Superior temporal gyrus (tissue), 1 donor: ENCODE results near the gene SLC6A7.
"Not testable (repeated sequence)": the region's sequence is repeated elsewhere in the genome, so short reads cannot be mapped to it uniquely, and the experiment has no call there.

Source experiments
- DNase-seq: peaks from one replicate; pipeline ENCODE4 v3.0.0-alpha.2; 2016; ENCODE audit errors: extremely low spot score

Gene SLC6A7

DNA sequence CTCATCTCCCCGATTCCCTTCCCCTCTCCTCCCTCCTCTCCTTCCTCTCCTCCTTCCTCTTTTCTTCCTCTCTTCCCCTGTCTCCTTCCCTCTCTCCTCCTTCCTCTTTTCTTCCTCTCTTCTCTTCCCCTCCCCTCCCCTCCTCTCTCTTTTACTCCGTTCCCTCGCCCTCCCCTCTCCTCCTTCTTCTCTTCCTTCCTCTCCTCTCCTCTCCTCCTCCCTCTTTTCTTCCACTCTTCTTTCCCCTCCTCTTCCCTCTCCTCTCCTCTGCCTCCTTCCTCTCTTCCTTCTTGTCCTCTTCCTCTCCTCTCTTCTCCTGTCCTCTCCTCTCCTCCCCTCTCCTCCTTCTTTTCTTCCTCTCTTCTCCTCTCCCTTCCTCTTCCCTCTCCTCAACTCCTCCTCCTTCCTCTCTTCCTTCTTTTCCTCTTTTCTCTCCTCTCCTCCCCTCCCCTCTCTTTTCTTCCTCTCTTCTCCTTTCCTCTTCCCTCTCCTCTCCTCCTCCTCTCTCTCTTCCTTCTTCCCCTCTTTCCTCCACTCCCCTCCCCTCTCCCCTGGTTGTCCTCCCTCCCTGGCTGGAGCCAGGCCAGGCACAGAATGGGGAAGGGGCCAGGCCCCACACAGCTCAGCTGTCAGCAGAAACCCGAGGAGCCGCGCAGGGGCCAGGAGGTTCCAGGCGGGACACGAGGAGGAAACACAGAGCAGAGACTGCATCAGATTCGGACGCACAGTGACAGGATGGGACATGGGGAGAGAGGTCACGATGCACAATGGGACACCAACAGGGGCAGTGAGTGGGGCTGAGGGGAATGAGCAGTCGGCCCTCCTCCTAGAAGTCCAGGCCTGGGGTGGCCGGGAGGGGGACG, 51.7 kb downstream of the SLC6A7 start:
- DNase-seq, result no peak

DNA sequence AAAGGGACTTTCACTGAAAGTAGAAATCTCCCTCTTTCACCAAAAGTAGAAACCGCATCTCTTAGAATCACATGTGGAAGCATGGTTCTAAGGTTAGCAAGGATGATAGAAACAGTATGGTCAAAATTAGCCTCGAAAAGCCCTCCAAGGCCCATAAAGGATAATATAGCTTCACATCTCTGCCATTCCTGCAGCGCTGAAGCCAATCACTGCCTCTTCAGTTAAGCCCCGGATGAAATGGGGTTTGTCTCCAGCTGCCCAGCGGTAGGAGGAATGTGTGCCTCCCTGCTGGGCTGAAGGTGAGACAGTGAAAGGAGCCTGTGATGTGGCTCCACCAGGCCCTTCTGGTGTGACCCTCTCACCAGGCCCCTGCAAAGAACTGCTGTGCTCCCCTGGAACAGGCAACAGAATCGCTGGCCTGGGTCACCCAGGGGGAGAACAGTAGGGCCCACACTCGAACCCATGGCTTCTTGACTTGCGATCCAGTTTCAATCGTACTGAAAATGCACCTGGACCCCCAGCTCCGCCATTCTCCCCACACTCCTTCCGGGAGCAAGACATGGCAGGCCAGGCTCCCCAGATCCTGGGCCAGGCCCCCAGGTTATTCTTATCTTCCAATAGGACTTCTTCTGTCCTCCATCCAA, 52.5 kb downstream of the SLC6A7 start:
- DNase-seq, result no peak

DNA sequence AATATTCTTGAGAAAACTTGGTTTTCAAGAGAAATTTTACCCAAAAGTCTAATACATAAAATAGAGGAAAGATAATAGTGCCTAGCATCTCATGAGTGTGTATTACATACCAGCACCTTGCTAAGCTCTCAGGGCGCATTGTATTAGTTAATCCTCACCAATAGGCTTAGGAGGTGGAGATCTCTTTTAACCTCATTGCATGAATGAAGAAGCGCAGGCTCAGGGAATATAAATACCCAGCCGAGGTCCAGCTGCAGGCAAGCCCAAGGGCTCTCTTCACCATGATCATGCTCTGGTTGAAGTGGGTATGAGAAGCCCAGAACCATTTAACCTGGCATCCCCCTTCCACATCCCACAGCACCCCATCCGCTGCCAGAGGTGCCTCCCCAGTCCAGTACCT, 53.7 kb downstream of the SLC6A7 start:
- DNase-seq, result no peak

DNA sequence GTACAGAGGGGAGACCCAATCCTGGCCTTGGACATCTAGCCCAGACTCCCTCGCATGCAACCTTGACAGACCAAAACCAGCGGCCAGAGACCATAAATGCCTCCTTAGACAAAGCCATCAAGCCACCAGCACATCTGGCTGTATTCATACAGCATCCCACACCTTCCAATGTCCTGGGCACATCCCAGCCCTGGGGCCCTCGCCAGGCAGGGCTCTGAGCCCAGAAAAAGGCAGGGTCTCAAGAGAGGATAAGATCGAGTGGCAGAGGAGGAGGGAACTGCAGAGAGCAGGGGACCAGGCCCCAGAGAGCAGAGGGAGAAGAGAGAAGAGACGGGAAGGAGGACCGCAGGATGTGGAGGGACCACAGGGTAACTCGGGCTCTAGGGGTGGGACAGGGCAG, 54.3 kb downstream of the SLC6A7 start:
- DNase-seq, result no peak

DNA sequence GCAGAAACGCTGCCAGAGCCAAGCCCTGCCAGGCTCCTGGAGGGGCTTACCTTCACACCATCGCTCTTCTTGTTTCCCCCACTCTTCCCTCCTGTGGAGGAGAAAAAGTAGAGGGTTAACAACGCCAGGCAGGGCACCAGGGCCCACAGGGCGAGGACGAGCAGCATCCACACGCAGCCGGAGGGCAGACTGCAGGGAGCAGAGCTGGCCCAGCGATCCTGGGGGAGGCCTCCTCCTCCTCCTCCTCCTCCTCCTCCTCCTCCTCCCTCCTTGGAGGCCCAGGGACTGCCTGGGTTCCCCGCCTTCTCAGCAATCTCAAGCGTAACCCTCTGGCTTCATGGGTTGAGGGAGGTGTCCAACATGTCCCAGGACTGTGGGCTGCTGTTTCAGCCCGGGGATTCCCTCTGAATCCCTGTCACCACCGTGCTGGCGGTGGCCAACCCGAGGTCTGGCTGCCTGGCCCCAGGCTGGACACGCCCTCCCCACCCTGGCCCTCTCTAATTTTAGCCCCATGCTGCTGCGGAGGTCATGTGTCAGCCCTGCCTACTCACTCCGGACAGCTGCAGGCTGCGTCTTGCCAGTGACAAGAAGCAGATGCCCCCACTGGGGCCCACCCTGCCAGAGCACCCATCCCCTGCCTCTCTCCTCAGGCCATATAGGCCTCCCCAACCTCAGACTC, 55.4 kb downstream of the SLC6A7 start:
- DNase-seq, result no peak

DNA sequence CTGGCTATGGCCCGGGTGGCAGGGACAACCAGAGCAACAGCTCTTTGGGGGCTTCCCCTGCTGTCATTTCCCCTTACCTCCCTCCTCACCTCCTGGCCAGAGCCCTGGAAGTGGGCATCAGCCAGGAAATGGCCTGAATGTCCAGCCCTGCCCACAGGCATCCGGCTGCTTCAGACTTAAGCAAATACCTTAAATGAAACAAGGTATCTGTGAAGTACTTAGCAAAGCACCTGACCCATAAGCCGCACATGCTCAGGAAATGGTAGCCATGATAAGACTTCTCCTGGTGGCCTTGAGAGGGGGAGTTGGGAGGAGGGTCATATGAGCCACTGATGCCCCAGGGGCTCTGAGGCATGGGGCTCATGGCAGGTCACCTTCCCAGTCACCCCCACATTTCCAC, 55.9 kb downstream of the SLC6A7 start:
- DNase-seq, result no peak

DNA sequence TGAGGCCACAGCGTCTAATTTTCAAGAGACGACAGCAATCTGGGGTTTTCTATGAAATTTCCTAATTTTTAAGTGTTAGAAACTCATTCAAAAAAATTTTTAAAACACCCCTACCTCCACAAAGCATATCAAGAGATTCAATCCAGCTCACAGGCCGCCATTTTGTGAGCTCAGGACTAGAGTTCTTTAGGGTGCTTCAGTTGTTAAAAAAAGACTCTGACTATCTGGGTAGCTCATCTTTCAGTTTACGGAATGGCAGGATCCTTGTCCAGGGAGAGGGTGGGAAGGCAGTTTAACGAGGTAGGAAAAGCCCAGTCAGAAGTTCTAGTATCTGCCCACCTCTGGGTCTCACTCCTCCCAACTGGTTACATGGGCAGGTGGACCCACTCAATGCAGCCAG, 56.6 kb downstream of the SLC6A7 start:
- no peak for DNase-seq

DNA sequence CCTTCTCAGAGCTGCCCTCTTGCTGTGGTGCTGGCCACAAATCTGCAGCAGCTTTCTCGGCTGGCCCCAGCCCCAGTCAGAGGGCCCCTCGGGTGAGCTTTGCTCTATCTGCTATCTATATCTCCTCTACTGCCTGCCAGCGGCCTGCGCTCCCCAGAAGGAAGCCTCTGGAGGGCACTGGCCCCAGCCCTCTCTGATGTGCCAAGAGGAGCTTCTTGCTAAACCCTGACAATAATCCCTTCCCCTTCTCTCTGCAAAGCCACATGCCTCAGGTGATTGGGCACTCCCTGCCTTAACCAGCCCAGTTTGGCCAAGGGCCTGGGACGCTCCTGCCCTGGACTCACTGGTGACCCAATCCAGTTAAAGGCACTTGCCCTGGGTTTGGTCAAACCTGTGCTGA, 57.0 kb downstream of the SLC6A7 start:
- DNase-seq, result no peak

DNA sequence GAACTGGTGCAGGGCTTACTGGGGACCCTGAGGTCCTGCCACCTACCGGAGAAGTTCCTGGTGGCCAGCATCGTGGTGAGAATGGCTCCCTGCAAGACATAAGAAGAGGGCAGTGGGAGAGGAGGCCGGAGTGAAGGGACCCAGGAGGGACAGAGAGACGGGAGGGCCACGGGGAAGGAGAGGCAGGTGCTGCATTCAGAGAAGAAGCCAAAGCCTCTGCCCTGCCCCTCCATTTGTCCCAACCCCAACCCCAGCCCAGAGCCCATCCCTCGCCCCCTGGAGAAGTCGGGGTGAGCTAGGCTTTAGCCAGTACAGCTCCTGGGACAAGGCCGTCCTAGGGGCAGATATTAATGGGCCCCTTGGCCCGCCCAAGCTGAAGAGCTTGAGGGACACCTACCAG, 57.9 kb downstream of the SLC6A7 start:
- DNase-seq, result no peak

DNA sequence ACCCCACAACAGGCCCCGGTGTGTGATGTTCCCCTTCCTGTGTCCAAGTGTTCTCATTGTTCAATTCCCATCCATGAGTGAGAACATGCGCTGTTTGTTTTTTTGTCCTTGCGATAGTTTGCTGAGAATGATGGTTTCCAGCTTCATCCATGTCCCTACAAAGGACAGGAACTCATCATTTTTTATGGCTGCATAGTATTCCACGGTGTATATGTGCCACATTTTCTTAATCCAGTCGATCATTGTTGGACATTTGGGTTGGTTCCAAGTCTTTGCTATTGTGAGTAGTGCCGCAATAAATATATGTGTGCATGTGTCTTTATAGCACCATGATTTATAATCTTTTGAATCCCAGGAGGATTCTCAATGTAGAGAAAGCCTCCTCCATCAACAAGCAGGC, 58.6 kb downstream of the SLC6A7 start:
- not testable (repeated sequence) for DNase-seq

DNA sequence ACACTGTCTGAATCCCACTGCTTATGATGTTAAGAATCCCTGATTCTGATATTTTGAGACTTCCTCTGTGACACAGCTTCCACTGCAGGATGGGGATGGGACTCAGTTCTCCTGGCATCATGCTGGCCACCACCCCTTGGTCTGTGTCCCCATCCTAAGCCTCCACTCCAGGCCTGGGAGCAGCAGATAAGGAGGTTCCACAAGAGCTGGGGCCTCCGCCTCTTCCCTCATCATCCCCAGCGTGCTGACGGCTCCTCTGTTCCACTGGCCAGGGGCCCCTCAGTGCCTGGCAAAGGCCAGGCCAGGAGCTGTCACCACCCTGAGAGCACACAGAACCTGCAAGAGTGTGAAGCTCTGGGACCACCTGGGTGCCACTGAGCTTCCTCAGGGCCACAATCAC, 59.1 kb downstream of the SLC6A7 start:
- no peak for DNase-seq

DNA sequence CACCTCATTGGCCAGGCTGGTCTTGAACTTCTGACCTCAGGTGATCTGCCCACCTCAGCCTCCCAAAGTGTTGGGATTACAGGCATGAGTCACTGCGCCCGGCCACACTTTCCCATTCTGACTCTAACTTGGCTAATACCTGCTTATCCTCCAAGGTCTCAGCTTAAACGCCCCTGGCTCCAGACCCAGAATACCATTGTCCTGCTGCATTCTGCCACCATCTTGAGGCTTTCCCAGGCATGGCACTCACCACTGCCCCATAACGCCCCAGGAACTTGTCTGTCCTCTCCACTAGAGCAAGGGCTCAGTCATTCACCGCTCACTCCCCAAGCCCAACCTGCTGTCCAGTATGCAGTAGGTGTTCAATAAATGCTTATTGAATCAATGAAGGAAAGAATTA, 59.9 kb downstream of the SLC6A7 start:
- no peak for DNase-seq

DNA sequence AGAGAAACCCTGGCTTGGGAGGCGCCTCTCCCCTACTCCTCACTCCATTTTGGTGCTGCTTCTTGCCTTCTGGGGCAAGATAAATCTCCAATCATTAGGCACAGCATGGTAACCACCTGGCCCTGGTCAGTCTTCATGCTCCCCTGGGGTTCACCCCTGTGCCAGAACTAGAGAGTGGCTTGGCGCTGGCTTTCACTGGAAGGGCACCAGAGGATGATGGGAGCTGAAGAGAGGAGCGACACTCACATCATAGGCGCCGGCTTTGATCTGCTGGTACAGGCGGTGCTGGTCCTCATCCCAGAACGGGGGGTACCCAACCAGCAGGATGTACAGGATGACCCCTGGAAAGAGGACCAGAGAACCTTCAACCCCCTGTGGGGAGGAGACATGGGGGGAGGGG, 61.6 kb downstream of the SLC6A7 start:
- no peak for DNase-seq

DNA sequence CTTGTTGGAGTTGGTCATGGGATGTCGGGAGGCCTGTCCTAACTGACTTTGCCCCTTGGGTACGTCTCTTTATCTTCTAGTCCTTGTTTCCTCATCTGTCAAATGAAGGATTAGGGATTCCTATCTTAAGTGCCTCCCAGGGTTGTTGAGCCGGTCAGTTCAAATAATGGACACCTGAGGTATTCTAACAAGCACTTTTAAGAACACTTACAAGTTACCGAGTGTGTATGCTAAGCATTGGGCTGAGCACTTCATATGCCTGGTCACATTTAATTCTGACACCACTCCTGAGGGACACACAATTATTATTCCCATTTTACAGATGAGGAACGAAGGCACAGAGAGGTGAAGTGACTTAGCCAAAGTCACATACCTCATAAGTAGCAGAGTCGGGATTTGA, 62.6 kb downstream of the SLC6A7 start:
- no peak for DNase-seq

DNA sequence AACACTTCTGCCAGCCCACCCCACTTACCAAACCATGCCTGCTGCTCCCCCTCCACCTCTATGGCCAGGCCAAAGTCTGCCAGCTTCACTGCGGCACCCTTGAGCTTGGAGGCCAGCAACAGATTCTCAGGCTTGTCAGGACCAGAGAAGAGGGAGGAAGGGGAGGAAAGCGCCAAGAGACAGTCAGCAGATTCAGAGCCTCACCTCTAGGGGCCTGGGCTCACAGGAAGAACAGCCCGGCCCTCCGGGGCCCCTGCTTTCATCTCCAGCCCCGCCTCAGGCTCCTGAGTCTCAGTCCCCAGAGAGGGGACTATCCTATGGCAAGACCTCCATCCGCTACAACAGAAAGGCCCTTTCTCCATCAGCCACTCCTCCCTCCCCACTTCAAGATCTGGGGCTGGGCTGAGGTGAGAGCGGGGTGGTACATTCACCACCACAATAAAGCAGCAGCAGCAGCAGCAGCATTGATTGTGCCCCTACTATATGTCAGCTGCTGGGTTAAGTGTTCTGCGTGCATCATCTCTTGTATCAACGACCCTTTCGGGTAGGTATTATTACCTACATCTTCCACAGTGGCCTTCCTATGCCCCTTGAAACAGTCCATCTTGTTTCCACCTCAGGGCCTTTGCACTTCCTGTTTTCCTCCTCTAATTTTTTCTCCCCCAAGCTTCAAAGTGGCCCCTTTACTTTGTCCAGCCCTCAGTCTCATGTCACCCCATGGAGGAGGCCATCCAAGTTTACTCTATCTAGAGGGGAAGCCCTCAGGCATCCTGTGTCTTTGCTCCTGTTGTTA, 63.8 kb downstream of the SLC6A7 start:
- no peak for DNase-seq

DNA sequence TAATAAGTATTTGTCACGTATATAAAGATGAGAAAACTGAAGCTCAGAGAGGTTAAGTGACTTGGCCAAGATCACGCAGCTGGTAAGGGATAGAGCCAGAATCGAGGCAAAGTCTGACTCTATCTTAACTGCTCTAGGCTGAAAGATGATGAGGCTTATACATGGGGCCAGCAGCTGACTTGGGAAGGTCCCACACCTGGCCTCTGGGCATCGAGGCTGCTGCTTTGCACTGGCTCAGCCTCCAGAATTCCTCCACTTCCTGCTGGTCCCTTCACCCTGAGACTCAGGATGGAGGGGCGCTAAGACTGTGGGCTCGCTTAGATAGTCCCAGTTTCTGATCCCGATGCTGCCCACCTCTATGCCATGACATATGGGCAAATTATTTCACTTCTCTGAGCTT, 64.5 kb downstream of the SLC6A7 start:
- no peak for DNase-seq

DNA sequence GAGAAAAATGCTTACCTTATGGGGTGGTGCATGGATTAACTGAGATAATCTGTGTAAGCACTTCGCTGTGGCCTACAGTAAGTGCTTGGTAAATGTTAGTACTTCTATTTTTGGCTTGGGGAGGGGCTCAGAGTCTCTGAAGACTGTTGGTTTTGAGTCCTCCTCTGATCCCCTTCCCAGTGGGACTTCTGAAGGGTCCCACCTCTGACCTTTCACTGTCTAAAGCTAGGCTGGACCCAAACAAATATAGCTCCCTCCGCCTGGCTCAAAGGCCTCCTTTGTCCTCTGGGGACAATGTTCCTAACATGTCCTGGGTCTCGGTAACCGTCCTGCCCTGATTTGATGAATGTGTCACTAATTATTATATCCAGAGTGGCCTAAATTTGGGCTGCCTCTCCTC, 64.9 kb downstream of the SLC6A7 start:
- DNase-seq, result no peak

DNA sequence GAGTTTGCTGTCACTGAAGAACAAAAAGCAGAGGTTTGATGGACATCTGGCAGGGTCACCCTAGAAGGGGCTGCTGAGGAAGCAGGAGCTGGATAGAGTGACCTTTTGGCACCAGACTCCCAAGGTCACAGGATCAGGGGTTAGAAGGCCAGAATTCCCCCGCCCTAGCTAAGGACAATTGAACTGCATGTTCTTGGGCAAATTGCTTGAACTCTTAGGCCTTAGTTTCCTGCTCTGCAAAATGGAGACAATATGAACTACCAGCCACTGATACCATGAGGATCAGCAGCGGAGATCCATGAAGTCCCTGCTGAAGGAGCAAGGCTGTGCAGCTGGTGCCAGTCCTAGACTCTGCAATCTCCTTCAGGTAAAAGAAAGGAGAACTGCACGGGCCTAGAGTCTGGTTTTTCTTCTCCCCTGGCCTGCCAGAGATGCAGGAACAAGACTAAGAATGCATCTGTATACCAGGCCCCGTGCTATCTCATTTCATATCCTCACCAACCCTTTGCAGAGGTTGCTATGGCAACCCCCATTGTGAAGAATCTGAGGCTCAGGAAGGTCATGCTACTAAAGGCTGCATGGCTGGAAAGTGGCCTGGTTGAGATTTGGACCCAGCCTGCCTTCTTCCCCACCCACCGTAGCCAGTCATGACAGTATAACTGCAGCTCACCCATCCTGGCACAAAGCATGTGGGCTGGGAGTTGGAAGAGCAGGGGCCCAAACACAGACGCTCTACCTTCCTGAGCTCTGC, 66.0 kb downstream of the SLC6A7 start:
- no peak for DNase-seq

DNA sequence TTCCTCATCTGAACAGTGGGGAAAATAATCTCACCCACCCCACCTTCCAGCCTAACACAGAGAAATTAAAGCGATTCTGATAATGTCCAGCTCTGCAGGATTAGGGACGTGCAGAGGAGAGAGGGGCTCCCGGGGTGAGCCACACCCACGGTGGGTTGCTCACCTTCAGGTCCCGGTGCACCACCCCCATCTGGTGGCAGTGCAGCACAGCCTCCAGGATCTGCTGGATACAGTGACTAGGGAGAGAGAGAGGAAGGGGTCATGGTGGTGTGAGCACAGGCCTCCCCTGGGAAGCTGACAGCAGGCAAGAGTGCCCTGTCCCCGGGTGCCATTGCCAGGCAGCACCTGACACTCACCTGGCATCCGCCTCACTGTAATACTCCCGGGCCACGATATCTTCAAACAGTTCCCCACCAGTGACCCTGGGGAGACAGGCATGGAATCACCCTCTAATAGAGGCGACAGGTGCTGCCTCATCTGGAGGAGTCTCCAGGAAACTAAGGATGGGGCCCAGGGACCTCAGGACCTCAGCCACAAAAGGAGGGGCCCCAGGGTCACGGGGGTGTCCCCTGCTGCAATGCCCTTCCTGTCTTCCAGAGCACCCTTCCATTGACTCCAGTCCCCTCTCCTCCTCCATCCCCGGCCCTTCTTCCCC, 66.7 kb downstream of the SLC6A7 start:
- DNase-seq, result no peak

DNA sequence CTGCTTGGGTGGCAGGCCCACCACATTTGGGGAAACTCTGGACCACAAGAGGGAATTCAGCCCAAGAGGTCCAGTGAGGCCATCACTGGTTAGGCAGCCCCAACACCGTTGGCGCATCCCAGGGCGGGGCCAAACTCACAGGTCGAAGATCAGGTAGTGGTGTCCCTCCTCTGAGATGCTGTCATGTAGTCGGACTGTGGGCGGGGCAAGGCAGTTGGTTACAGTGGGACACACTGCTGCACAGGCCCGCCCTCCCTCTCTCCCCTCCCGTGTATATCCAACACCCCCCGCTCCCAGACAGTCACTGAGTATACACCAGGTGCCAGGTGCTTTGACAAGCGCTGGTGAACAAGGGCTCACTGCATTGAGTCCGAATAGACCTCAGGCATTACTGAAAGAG, 67.6 kb downstream of the SLC6A7 start:
- DNase-seq, result no peak

DNA sequence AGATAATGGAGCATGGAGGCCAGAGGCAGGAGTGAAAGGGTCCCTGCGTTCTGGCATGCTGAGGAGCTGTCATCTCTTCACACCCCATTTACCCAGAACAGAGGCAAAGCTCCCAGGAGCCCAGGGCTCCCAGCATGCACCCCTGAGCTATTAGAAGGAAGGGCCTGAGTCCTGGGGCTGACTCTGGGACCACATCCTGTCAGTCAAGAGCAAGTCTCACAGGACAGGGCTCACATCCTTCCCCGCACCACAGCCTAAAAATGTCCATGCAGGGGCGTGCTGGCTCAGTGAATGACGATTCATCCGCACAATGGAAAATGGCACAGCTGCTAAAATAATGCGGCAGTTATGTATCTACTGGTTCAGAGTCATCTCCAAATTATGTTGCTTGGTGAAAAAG, 68.3 kb downstream of the SLC6A7 start:
- DNase-seq, result no peak
